Measurements from ENCODE around the gene TMTC2.

DNA sequence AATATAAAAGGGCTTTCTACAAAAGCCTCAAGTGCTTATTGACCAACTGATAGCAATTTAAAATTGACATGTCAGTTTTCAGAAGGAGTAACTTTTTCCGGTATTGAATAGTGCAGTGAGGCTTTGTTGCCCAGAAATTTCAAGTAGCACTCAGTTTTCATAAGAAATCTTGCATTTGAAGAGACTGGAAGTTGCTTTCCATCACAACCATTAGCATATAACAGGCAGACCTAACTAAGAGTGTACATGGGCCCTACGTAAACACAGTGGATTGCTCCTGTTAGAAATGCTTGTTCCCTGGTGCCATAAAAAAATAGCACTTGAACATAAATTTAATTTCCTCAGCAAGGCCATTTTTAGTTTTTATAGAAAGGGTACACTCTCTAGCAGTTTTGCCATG is 117.9 kb downstream of the TMTC2 start:
- TF ChIP-seq, protein P1, sequence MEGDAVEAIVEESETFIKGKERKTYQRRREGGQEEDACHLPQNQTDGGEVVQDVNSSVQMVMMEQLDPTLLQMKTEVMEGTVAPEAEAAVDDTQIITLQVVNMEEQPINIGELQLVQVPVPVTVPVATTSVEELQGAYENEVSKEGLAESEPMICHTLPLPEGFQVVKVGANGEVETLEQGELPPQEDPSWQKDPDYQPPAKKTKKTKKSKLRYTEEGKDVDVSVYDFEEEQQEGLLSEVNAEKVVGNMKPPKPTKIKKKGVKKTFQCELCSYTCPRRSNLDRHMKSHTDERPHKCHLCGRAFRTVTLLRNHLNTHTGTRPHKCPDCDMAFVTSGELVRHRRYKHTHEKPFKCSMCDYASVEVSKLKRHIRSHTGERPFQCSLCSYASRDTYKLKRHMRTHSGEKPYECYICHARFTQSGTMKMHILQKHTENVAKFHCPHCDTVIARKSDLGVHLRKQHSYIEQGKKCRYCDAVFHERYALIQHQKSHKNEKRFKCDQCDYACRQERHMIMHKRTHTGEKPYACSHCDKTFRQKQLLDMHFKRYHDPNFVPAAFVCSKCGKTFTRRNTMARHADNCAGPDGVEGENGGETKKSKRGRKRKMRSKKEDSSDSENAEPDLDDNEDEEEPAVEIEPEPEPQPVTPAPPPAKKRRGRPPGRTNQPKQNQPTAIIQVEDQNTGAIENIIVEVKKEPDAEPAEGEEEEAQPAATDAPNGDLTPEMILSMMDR (IDR thresholded peaks at IDR 0.05; ENCODE audit: low read length), result no peak
- no peak for TF ChIP-seq EZH2 (IDR thresholded peaks at IDR 0.05; ENCODE audit: borderline replicate concordance, low read length)
